Endometrial microvascular endothelial cells (primary cell): ENCODE data around the gene DUSP2. TPM values are rescaled to one million over a fixed set of nuclear protein-coding genes. Genes with fewer than 3 reads are reported as not detected.

Experiments used
- in situ Hi-C: cut with HindIII; loops from 2 replicates; pipeline ENCODE4 v1.10.0; 2017; ENCODE audit warnings: low sequenced_read_pairs, low pct_unique_long_range_greater_than_20kb; ENCODE audit errors: inconsistent ontology term
- total RNA-seq: library from RNA; depleted of rRNA; stranded (reverse); fragments of >200 nt; gene quantifications from one replicate; pipeline ENCODE4 v1.2.3, GENCODE V29; 2015; ENCODE audit errors: inconsistent ontology term

DUSP2 gene
- total RNA-seq, 1 donor from 2014 or later = not detected

DNA sequence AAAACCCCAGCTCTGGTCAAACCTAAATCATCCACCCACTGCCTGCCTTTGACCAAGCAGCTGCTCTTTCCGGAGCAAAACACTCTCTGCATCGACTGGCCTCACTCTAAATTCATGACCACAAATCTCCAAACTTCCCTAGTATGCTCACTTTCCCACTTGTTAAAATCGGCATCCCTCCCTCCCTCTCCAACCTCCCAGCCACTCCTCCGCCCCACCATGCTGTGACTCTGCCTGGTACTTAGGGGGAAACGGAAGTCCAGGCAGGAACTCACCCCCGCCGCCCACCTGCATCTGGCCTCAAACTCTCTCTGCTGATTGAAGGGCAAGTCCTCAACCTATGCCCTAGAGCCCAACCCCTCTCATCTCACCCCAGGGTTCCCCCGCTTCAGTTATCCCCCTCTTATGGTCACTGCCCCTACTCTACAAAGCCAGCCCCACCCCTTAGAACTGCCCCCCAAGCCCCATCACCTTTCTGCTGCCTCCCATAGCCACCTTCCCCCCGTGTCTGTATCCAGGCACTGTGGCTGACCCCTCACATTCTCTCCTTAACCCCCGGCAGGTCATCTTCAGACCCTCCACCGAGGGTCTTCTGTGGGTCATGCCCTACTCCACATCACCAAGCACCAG lies 25.0 kb downstream of the DUSP2 start:
- in situ Hi-C loops = no loop called here

DNA sequence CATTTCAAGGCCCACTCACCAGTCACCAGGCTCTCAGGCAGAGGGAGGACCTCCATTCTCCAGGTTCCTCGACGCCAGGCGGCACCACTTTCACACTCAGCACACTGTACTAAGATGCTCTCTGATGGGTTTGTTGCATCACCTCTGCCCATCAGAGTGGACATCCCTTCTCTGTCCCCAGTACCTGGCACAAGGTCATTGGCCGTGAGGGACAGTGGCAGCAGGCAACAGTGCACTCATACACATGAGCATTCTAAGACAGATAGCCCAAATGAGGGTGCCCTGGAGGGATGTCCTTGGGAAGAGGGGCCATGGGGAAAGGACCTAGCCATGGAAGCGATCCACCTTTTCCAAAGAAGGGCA lies 25.9 kb downstream of the DUSP2 start:
- in situ Hi-C loops = no loop called here

DNA sequence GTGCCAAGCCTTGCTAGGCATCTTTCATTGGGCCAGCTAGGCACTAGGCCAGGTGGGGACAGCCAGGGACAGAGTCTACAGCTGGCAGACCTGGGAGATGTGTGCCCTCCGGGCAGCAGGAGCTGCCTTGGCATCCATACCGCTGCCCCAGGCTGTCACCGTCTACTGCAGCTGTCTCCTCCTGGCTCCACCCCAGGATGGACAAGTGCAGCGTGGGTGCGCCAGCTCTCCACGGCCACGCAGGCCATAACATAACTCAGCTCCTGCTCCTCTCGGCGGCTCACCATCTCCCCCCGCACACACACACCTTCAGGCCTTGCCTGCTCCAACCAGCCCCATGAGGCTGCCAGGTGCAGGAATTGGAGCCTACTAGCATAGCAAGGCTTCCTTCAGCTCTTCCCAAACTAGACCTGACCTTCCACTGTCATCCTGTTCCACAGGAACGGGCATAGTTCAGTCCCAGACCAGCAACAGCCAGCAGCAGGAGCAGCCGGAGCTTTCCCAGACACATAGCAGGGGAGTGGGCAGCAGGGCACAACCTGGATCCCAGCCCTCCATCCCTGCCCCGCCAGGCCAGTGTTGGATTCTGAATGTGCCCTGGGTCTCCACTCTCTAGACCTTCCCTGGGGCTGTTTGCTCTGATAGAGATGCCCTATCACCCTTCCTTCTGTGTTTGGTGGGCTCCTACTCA lies 26.4 kb downstream of the DUSP2 start:
- in situ Hi-C loops = no loop called here

DNA sequence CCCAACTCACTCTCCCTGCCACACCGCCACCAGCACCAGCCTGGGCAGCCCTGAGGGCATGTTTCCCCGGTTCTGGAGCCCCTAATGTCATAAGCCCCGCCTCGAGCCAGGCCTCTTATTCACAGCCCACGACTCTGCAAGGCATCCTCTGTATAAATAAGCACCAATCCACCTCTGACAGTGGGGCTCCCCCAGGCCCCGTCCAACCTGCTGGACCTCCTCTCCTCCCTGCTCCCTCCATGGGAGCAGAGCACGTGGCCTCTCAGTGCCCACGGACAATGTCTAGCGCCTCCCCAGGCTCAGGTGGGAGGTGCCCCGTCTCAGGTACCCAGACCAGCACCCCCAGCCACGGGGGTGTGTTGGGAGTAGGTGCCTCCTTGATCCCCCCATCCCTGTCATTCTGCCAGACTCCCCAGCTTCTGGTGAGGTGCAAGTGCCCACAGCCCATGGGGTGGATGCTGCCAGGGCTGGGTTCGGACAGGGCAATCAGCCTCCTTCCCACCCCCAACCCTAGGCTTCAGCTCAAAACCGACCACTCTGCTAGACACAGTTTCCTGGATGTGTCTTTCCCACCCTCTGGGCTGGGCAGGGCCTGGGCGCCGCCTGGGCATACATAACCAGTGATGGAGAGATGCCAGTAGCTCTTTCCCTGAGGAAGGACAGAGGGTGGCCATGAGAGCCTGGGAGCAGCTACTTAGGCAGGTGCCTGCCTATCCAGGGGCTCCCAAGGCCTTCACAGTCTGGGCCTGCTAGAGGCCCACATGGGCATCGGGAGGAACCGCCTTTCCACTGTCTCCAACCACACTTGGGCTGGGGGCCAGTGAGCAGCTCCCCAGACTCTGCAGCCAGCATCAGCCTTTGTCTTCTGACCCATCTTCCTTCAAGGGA lies 27.3 kb downstream of the DUSP2 start:
- in situ Hi-C loops = no loop called here

DNA sequence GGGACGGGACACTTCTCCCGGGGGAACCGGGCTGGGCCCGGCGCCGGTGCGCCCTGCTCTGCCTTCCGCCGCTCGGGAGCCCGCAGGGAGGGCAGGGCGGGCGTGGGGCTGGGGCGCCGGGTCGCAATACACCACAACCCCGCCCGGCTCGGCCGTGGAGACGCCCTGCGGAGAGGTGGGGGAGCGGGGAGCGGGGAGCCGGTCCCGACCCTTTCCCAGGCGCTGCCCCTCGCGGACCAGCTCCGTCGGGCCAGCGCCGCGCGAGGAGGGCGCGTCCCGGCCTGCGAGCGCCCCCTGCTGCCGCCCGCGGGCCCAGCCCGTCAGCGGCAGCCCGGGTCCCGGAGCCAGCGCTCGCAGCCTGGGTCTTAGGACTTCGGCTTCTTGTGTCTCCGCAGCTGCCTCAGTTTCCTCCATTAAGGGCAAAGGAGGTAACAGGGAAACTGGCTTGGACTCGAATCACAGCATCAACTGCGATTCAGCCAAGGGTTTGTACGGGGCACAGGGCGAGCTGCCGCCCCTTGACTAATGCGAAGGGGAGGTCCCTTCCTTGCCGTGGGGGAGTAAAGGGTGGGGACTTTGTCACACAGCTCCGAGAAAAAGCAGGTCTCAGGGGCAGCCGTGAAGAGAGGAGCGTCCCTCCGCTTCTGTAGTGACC lies 28.2 kb downstream of the DUSP2 start:
- in situ Hi-C loops = no loop called here

DNA sequence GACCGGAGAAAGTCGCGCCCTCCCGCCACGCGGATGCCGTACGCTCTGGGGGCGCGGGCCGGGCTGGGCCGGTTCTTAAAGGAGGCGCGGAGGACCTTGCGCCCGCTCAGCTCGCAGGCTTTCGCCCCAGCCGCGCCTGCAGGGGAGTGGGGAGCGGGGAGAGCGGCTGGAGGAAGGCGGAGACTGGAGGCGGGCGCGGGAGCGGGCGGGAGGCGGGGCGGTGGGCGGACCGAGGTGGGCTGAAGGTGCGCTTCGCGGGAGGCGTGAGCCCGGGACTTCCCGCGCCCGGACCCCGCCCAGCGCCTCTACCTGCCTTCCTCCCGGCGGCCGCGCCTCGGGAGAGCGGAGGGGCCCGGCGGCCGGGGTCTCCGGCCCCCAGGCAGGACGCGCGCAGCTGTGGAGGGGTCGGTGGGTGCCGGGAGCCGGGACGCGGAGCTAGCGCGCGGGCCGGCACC lies 28.8 kb downstream of the DUSP2 start, which contains the start of gene ADRA2B:
Gene ADRA2B, minus strand, starts transcription at position 148 of the 455 bp plus-strand sequence. CDS start 422 bp downstream, outside the sequence.
- in situ Hi-C loops = no loop called here

DNA sequence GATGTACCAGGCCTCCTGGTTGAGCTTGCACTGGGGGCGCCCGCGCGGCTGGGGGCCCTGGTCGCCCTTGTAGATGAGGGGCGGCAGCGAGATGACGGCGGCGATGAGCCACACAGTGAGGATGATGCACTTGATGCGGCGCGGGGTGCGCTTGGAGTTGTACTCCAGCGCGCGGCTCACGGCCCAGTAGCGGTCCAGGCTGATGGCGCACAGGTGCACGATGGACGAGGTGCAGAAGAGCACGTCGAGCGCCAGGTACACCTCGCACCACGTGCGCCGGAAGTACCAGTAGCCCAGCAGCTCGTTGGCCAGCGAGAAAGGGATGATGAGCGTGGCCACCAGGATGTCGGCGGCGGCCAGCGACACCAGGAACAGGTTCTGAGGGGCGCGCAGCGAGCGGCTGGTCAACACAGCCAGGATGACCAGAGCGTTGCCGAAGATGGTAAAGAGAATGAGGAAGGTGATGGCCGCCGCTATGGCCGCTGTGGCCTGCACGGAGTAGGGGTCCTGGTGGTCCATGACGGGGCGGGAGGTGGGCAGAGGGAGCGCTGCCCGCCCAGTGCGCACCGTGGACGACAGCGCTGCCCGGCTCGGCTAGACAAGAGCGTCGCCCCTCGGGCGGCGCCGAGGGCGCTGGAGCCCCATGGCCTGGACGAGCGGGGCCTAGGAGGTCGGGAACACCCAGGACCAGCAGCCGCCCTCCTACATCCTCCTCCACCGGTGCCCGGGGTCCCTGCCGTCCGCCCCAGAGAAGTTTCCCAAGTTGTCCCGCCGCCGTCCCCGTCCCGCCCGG lies 29.4 kb downstream of the DUSP2 start:
- in situ Hi-C loops = no loop called here

DNA sequence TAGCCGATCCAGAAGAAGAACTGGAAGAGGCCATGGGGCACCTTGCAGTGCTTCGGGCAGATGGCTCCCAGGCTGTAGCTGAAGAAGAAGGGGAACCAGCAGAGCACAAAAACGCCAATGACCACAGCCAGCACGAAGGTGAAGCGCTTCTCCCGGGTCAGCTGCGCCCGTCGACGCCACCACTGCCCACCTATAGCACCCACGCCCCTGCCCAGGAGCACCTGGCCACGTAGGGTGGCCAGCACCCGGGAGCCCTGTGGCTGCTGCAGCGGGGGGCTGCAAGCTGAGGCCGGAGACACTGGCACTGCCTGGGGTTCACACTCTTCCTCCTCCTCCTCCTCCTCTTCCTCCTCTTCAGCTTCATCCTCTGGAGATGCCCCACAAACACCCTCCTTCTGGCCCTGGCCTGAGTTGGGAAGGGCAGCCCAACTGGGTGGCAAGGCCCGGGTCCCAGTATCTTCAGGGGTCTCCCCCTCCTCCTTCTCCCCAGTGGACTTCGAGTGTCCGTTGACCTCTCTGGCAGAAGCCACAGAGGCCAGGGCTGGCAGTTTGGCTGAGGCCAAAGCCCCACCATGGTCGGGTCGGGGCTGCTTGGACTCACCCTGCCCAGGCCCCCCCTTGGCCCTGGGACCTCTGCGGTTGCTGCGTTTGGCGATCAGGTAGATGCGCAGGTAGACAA lies 30.2 kb downstream of the DUSP2 start:
- in situ Hi-C loops = no loop called here

DNA sequence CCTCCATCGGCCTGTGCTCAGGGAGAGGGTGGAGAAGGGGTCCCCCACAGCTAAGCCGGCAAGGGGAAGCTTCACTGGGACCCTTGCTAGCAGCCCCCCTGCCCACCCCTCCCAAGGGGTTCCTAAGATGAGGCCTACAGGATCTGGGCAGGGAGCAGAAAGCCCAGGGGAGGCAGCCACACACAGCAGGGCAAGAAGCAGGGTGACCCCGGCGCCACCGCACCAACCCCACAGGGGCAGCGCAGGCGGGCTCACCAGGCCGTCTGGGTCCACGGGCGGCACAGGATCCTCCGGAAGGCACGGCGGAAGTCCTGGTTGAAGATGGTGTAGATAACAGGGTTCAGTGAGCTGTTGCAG lies 30.7 kb downstream of the DUSP2 start:
- in situ Hi-C loops = no loop called here

DNA sequence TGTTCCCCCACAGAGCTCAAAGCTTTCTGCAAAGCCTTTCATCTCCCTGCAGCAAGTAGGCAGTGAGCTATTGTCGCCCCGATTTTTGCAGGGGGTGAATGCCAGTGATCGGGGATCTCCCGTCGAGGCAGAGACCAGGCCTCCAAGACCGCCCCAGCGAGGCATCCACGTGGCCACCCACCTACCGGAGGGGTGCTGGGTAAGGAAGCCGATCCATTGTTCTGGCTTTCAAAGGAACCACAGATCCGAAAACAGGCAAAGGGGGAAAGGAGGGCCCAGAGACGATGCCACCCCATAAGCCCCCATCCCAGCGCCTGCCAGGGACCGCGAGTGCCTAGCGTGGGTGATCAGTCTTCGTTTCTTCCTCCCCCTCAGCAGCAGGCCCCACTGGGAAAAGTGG lies 31.3 kb downstream of the DUSP2 start:
- in situ Hi-C loops = no loop called here

DNA sequence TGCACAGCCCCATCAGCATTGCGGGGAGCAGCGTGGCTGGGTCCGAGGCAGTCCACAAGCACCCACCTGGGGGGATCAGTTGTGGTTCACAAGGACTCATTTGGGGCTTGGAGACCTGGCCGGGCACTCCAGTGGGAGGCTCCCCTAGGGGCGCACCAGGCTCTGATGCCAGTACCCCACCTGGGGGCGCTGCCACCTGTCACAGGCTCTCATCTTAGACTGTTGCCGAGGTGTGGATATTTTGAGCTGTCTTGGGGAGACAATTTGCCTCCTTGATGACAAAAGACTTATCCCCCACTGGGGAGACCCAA lies 31.9 kb downstream of the DUSP2 start:
- in situ Hi-C loops = no loop called here

DNA sequence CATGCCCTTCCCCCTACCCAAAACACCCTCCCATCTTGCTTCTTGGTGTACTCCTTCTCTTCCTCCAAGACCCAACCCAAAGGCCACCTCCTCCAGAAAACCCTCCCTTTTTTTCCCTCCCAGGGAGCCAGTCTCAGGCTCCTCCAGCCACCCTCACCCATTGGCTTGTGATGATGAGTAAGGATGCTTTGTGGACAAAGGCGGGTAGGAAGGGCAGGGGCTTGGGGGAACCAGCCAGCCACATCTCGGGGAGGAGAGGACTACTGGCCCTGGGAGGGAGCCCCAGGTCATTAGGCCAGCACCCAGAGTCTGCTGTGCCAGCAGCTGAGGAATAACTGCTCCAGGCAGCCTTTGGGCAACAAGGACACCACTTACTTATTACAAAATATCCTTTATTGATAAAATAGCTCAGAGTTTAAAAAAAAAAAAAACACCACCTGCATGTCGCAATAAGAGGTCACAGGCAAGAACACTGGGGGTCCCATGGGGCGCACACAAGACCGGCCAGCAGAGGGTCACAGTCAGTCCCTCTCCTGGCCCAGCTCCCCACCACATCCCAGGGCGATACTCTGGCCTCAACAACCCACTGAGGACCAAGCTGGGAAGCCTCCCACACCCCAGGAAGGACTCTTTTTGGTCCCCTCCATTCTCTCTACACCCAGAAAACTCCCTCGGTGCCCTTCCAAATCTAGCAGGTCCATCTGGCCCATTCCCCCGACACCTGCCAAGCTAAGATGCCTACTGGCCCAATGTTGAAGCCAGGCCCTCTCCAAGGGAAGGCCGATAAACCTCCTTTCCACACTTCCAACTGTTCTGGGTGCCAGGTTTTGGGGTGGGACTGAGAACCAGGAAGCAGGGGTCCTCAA lies 32.5 kb downstream of the DUSP2 start:
- in situ Hi-C loops = no loop called here

DNA sequence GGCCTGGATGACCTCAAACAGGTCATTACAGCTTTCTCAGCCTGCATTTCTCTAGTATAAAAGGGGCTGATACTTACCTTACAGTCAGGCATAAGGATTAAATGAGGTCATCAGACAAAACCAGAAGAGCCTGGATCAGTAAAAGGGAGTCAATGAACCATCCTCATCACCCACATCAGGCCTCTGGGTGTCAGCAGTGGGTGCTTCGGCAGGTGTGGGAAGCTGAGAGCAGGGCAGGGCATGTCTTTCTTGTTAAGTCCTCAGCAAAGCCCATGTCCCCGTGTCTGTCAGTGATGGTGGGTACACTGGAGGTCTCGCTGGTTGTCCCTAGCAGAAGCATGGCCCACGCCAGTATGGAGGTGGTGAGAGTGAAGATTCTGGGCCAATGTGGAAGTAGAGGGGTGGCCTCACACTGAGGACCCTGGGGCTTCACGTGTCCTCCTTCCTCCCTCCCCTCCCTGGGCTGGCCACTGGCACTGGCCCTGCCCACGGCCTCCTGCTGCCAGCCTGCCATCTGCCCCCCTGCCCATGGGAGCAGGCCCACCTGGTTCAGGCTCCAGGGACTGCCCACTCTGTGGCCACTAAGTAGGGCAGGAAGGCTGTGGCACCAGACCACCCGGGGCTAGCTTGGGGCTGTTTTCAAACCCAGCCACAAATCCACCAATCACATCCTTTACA lies 33.3 kb downstream of the DUSP2 start:
- in situ Hi-C loops = no loop called here

DNA sequence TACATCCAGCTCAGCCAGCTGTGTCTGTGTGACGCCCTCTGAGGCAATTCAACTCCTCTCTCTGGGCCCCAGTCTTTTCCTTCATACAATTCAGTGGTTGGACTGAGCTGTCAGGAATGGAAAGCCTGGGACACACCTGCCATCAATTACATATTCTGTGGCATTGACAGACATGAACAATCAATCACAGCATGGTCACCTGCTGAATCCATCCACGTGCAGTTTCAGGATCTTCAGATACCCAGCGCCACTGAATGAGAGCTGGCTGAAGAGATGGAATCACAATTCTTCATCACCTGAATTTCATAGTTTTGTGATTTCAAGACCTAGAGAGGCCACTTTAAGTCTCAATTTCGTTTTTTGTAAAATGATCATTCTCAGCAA lies 34.0 kb downstream of the DUSP2 start:
- in situ Hi-C loops = no loop called here

DNA sequence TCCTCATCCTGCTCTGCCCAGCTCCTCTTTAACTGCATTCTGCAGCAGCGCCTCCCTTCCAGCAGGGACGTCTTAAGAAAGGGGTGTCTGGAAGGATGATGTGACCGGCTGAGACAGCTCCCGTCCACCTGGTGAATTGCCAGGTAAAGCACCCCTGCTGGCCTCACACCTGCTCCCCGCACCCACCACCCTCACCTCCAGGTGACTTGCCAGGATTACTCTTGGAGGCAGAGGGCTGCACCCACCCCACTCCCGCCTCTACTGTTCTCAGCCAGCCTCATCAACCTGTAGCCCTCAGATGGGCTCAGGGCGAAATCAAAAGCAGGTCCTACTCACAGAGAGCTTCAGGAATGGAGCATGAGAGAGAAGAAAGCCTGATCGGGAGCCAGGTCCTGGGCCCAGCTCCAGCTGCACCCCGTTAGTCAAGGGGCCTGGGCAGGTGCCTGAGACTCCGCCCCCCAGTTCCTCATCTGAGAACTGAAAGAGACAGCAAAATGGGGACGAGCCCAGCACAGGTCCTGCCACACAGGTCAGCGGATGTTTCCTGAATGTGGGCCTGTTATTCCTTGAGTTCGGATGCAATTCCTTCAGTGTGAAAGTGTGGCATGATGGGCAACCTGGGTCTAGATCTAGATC lies 34.5 kb downstream of the DUSP2 start:
- in situ Hi-C loops = no loop called here

DNA sequence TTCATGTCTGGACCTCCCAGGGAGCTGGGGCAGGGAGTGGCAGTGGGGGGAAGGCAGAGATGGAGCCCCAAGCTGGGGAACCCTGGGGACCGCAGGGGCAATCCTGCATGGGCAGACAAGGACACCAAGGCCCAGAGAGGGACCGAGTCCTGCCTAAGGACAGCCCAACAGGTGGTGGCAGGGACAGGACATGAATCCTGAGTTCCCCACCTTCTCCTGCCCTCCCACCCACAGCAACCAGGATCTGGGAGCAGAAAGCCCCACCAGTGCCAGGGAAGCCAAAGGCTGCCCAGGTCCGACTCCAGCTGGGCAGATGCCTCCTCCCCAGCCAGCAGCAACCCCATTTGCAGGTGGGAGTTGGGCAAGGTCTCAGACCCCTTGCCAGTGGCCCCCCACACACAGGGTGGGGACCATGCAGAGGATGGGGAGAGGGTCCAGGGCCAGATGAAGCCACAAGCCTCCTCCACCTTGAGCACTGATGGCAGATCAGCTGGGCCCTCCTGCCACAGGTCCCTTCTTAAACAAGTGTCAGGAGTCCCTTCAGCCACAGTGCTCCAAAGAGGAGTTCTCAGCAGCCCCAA lies 35.2 kb downstream of the DUSP2 start:
- in situ Hi-C loops = no loop called here
